Measurements from ENCODE around the gene IL12RB1. TPM values are rescaled to one million over a fixed set of nuclear protein-coding genes. Genes with fewer than 3 reads are reported as not detected.

IL12RB1 gene
- total RNA-seq, 2 donors from 2014 or later = not detected

GRCh38 chr19:18045307-18046050 is 41.3 kb downstream of the IL12RB1 start:
- Histone ChIP-seq H3K4me1 (ENCODE audit: control insufficient read depth, insufficient read depth, low read length) (no peaks in the 10 kb centered on the region), H3K27me3 (ENCODE audit: control insufficient read depth, insufficient read depth, low read length, poor library complexity, severe bottlenecking) (peaks cover 5% of the 10 kb centered on the region), H3K9me3 (ENCODE audit: control insufficient read depth, low read length) (no peaks in the 10 kb centered on the region), H3K9ac (ENCODE audit: extremely low read depth, low read length, poor library complexity, severe bottlenecking) (peak overlapping the region; percentile 15), H3K27ac (ENCODE audit: low read depth, low read length) (no peak overlapping the region), H3K36me3 (ENCODE audit: control insufficient read depth, insufficient read depth, low read length) (no peaks in the 10 kb centered on the region), H3K4me3 (ENCODE audit: low read length) (no peak overlapping the region)
- DNase-seq = no peak
- no peak overlapping the region for H3K27ac Mint-ChIP-seq
- H3K9me3 Mint-ChIP-seq = no peaks in the 10 kb centered on the region
- no peaks in the 10 kb centered on the region for H3K36me3 Mint-ChIP-seq (ENCODE audit: low read depth)
- no peak for TF ChIP-seq CTCF (conservative IDR thresholded peaks at IDR 0.05)
- 86 to 89% methylated on average over 7 of the region's 7 CpGs for WGBS, 2 experiments (ENCODE audit: insufficient coverage in 1 of 2, insufficient read length in 1 of 2)
- no peaks in the 10 kb centered on the region for H3K4me1 Mint-ChIP-seq
- H3K4me3 Mint-ChIP-seq = no peak overlapping the region
- H3K27me3 Mint-ChIP-seq (ENCODE audit: insufficient read depth) = peaks cover 12% of the 10 kb centered on the region

DNA sequence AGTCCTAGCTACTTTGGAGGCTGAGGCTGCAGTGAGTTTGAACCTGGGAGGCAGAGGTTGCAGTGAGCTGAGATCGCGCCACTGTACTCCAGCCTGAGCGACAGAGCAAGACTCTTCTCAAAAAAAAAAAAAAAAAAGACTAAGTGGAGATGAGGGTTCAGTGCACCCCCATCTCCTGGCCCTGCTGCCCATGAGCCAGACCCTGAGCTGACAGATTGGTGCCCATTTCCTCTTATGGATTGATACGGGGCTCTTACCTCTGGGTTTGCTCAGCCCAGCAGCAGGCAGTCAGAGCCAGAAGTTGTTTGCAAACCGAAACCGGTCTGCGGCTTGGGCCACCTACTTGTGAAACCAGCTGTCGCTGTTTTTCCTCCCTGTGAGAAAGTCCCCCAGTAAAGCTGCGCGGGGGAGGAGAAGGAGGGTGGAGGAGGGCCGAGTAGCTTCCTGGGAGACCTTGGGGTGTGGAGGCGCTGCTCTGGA is 41.9 kb downstream of the IL12RB1 start:
- no peak overlapping the region for H3K4me3 Mint-ChIP-seq
- peak; percentile 75 for DNase-seq
- WGBS, 2 experiments (ENCODE audit: insufficient coverage in 1 of 2, insufficient read length in 1 of 2) = 66 to 87% methylated on average over 3 to 12 of the region's 12 CpGs

GRCh38 chr19:18043676-18044075 is 43.1 kb downstream of the IL12RB1 start:
- Histone ChIP-seq H3K9me3 (ENCODE audit: control insufficient read depth, low read length) (no peaks in the 10 kb centered on the region), H3K27me3 (ENCODE audit: control insufficient read depth, insufficient read depth, low read length, poor library complexity, severe bottlenecking) (peaks cover 5% of the 10 kb centered on the region), H3K36me3 (ENCODE audit: control insufficient read depth, insufficient read depth, low read length) (no peaks in the 10 kb centered on the region), H3K27ac (ENCODE audit: low read depth, low read length) (no peak overlapping the region), H3K4me1 (ENCODE audit: control insufficient read depth, insufficient read depth, low read length) (no peaks in the 10 kb centered on the region), H3K9ac (ENCODE audit: extremely low read depth, low read length, poor library complexity, severe bottlenecking) (no peak overlapping the region), H3K4me3 (ENCODE audit: low read length) (no peak overlapping the region)
- TF ChIP-seq CTCF (conservative IDR thresholded peaks at IDR 0.05) = no peak
- Mint-ChIP-seq H3K27ac (no peak overlapping the region), H3K4me1 (no peaks in the 10 kb centered on the region), H3K4me3 (no peak overlapping the region), H3K36me3 (ENCODE audit: low read depth) (no peaks in the 10 kb centered on the region), H3K27me3 (ENCODE audit: insufficient read depth) (peaks cover 14% of the 10 kb centered on the region), H3K9me3 (no peaks in the 10 kb centered on the region)
- WGBS, 2 experiments (ENCODE audit: insufficient coverage in 1 of 2, insufficient read length in 1 of 2) = 92 to 96% methylated on average over 2 to 3 of the region's 3 CpGs
- DNase-seq = no peak

More for the DNA sequence above, 41.9 kb downstream of the IL12RB1 start:
- H3K9me3 Mint-ChIP-seq = no peaks in the 10 kb centered on the region
- no peaks in the 10 kb centered on the region for H3K4me1 Mint-ChIP-seq
- Histone ChIP-seq H3K9me3 (ENCODE audit: control insufficient read depth, low read length) (no peaks in the 10 kb centered on the region), H3K4me3 (ENCODE audit: low read length) (no peak overlapping the region), H3K27ac (ENCODE audit: low read depth, low read length) (no peak overlapping the region), H3K36me3 (ENCODE audit: control insufficient read depth, insufficient read depth, low read length) (no peaks in the 10 kb centered on the region), H3K9ac (ENCODE audit: extremely low read depth, low read length, poor library complexity, severe bottlenecking) (peak overlapping the region; percentile 15), H3K4me1 (ENCODE audit: control insufficient read depth, insufficient read depth, low read length) (no peaks in the 10 kb centered on the region), H3K27me3 (ENCODE audit: control insufficient read depth, insufficient read depth, low read length, poor library complexity, severe bottlenecking) (peaks cover 5% of the 10 kb centered on the region)
- peaks cover 15% of the 10 kb centered on the region for H3K27me3 Mint-ChIP-seq (ENCODE audit: insufficient read depth)
- H3K36me3 Mint-ChIP-seq (ENCODE audit: low read depth) = no peaks in the 10 kb centered on the region
- no peak overlapping the region for H3K27ac Mint-ChIP-seq
- TF ChIP-seq CTCF (conservative IDR thresholded peaks at IDR 0.05) = no peak

Data from endodermal cell (in vitro differentiated cells).